Vagina (tissue), 2 donors: ENCODE data around the gene DMAC2L.
"Not testable (repeated sequence)": the region's sequence is repeated elsewhere in the genome, so short reads cannot be mapped to it uniquely, and the experiment has no call there.

ENCODE experiments used
- CTCF ChIP-seq, 3 experiments: fragments of 450-650 bp in 2 of 3; fragments of 200-600 bp in 1 of 3; sonication (generic) in 1 of 3; IDR thresholded peaks; one replicate each; pipeline ENCODE4 v1.5.1; 2017 to 2019; ENCODE audit warnings: antibody characterized with exemption in 3 of 3, mild to moderate bottlenecking in 2 of 3, moderate library complexity in 2 of 3
- POLR2A ChIP-seq, 2 donors: fragments of 450-650 bp; IDR thresholded peaks; one replicate each; pipeline ENCODE4 v1.6.1; 2017; ENCODE audit warnings: antibody characterized with exemption in 2 of 2, mild to moderate bottlenecking in 2 of 2, moderate library complexity in 2 of 2
- POLR2AphosphoS5 ChIP-seq, 2 donors: sonication (generic); formaldehyde crosslinking; IDR thresholded peaks; one replicate each; pipeline ENCODE4 v1.9.0; 2017; ENCODE audit warnings: antibody characterized with exemption in 2 of 2, mild to moderate bottlenecking in 2 of 2, low read depth in 1 of 2; ENCODE audit not compliant: insufficient read depth in 1 of 2

GRCh38 chr14:50314098-50314497, 2.0 kb downstream of the DMAC2L start:
- not testable (repeated sequence) for TF ChIP-seq CTCF (IDR thresholded peaks at IDR 0.05); POLR2A (IDR thresholded peaks at IDR 0.05); POLR2AphosphoS5 (IDR thresholded peaks at IDR 0.05; ENCODE audit: insufficient read depth in 1 of 2, low read depth in 1 of 2)
